Memory B cell (primary cell): Measurements from ENCODE around the gene ACTN4.

Experiments used
- ATAC-seq: fragments of 150-1000 bp; cut with Tn5 transposase; 2 replicates; pipeline ENCODE4 v1.10.0; 2021; ENCODE audit warnings: low read depth, mild to moderate bottlenecking, moderate library complexity
- DNase-seq, 2 donors: peaks; one replicate each; pipeline ENCODE4 v3.0.0; 2022; ENCODE audit warnings: low spot score in 2 of 2
- H3K27ac Mint-ChIP-seq: one replicate; pipeline ENCODE4 v1.8.0; 2022; ENCODE audit warnings: mild to moderate bottlenecking, moderate library complexity, mixed read lengths
- H3K27me3 Mint-ChIP-seq: one replicate; pipeline ENCODE4 v1.8.0; 2022; ENCODE audit warnings: mixed read lengths
- H3K36me3 Mint-ChIP-seq: one replicate; pipeline ENCODE4 v1.8.0; 2022; ENCODE audit warnings: mild to moderate bottlenecking, mixed read lengths
- H3K4me1 Mint-ChIP-seq: one replicate; pipeline ENCODE4 v1.8.0; 2022; ENCODE audit warnings: mixed read lengths
- H3K4me3 Mint-ChIP-seq: one replicate; pipeline ENCODE4 v1.8.0; 2022; ENCODE audit warnings: mild to moderate bottlenecking, moderate library complexity, mixed read lengths
- H3K9me3 Mint-ChIP-seq: one replicate; pipeline ENCODE4 v1.8.0; 2022; ENCODE audit warnings: mixed read lengths

The ACTN4 gene

GRCh38 chr19:38697197-38697596, 49.7 kb downstream of the ACTN4 start:
- H3K27ac Mint-ChIP-seq = no peak overlapping the region
- H3K4me3 Mint-ChIP-seq = no peak overlapping the region
- no peaks in the 10 kb centered on the region for H3K9me3 Mint-ChIP-seq
- ATAC-seq (no peak), DNase-seq (no peak)
- peaks cover 48% of the 10 kb centered on the region for H3K4me1 Mint-ChIP-seq
- H3K36me3 Mint-ChIP-seq = no peaks in the 10 kb centered on the region
- no peaks in the 10 kb centered on the region for H3K27me3 Mint-ChIP-seq

- DNase-seq (no peak), ATAC-seq (no peak)
- Mint-ChIP-seq H3K36me3 (no peaks in the 10 kb centered on the region), H3K4me1 (peaks cover 44% of the 10 kb centered on the region), H3K27me3 (no peaks in the 10 kb centered on the region), H3K4me3 (no peak overlapping the region), H3K27ac (no peak overlapping the region), H3K9me3 (no peaks in the 10 kb centered on the region)
Measured at GRCh38 chr19:38697641-38698071, 50.2 kb downstream of the ACTN4 start.

GRCh38 chr19:38698225-38699026, 51.0 kb downstream of the ACTN4 start:
- DNase-seq = no peak
- H3K4me3 Mint-ChIP-seq = no peak overlapping the region

GRCh38 chr19:38699027-38699346, 51.5 kb downstream of the ACTN4 start:
- Mint-ChIP-seq H3K27ac (peak overlapping the region; percentile 53), H3K4me3 (no peak overlapping the region), H3K27me3 (no peaks in the 10 kb centered on the region), H3K4me1 (peaks cover 32% of the 10 kb centered on the region), H3K36me3 (peaks cover under 1% of the 10 kb centered on the region), H3K9me3 (no peaks in the 10 kb centered on the region)
- DNase-seq (no peak), ATAC-seq (no peak)

More at GRCh38 chr19:38698225-38699026, 51.0 kb downstream of the ACTN4 start:
- Mint-ChIP-seq H3K27ac (peak overlapping the region; percentile 53), H3K4me1 (peaks cover 36% of the 10 kb centered on the region), H3K27me3 (no peaks in the 10 kb centered on the region), H3K9me3 (no peaks in the 10 kb centered on the region), H3K36me3 (no peaks in the 10 kb centered on the region)
- no peak for ATAC-seq

- peaks cover 25% of the 10 kb centered on the region for H3K4me1 Mint-ChIP-seq
- H3K27ac Mint-ChIP-seq = no peak overlapping the region
- ATAC-seq (no peak), DNase-seq (no peak)
- no peaks in the 10 kb centered on the region for H3K27me3 Mint-ChIP-seq
- H3K4me3 Mint-ChIP-seq = no peak overlapping the region
- peaks cover 4% of the 10 kb centered on the region for H3K36me3 Mint-ChIP-seq
- H3K9me3 Mint-ChIP-seq = no peaks in the 10 kb centered on the region
Measured at GRCh38 chr19:38699647-38700349, 52.3 kb downstream of the ACTN4 start.

GRCh38 chr19:38700350-38700901, 53.0 kb downstream of the ACTN4 start:
- Mint-ChIP-seq H3K27me3 (no peaks in the 10 kb centered on the region), H3K36me3 (peaks cover 4% of the 10 kb centered on the region), H3K9me3 (no peaks in the 10 kb centered on the region), H3K4me3 (no peak overlapping the region), H3K4me1 (peaks cover 18% of the 10 kb centered on the region), H3K27ac (no peak overlapping the region)
- DNase-seq (no peak), ATAC-seq (no peak)

GRCh38 chr19:38700902-38701454, 53.5 kb downstream of the ACTN4 start:
- peaks cover 14% of the 10 kb centered on the region for H3K4me1 Mint-ChIP-seq
- no peaks in the 10 kb centered on the region for H3K27me3 Mint-ChIP-seq
- no peaks in the 10 kb centered on the region for H3K9me3 Mint-ChIP-seq
- no peak for ATAC-seq
- DNase-seq = no peak
- H3K4me3 Mint-ChIP-seq = no peak overlapping the region
- peaks cover 5% of the 10 kb centered on the region for H3K36me3 Mint-ChIP-seq
- H3K27ac Mint-ChIP-seq = no peak overlapping the region

GRCh38 chr19:38701455-38702063, 54.1 kb downstream of the ACTN4 start:
- no peaks in the 10 kb centered on the region for H3K27me3 Mint-ChIP-seq
- no peak for DNase-seq

GRCh38 chr19:38702278-38702677, 54.8 kb downstream of the ACTN4 start:
- Mint-ChIP-seq H3K9me3 (no peaks in the 10 kb centered on the region), H3K27me3 (no peaks in the 10 kb centered on the region), H3K4me3 (no peak overlapping the region), H3K4me1 (peaks cover 6% of the 10 kb centered on the region), H3K36me3 (peaks cover 9% of the 10 kb centered on the region), H3K27ac (no peak overlapping the region)
- DNase-seq = no peak
- ATAC-seq = no peak

More at GRCh38 chr19:38701455-38702063, 54.1 kb downstream of the ACTN4 start:
- ATAC-seq = no peak
- H3K4me3 Mint-ChIP-seq = no peak overlapping the region
- H3K27ac Mint-ChIP-seq = no peak overlapping the region
- peaks cover 7% of the 10 kb centered on the region for H3K36me3 Mint-ChIP-seq
- H3K9me3 Mint-ChIP-seq = no peaks in the 10 kb centered on the region
- H3K4me1 Mint-ChIP-seq = peaks cover 9% of the 10 kb centered on the region

GRCh38 chr19:38703509-38703908, 56.1 kb downstream of the ACTN4 start:
- Mint-ChIP-seq H3K27me3 (no peaks in the 10 kb centered on the region), H3K27ac (no peak overlapping the region), H3K36me3 (peaks cover 14% of the 10 kb centered on the region)

GRCh38 chr19:38704488-38705026, 57.1 kb downstream of the ACTN4 start:
- H3K4me3 Mint-ChIP-seq = no peak overlapping the region
- no peaks in the 10 kb centered on the region for H3K4me1 Mint-ChIP-seq
- H3K27me3 Mint-ChIP-seq = no peaks in the 10 kb centered on the region
- H3K36me3 Mint-ChIP-seq = peaks cover 15% of the 10 kb centered on the region
- DNase-seq = no peak
- peak overlapping the region; percentile 45 for H3K27ac Mint-ChIP-seq
- ATAC-seq = no peak
- no peaks in the 10 kb centered on the region for H3K9me3 Mint-ChIP-seq

More at GRCh38 chr19:38703509-38703908, 56.1 kb downstream of the ACTN4 start:
- DNase-seq (no peak), ATAC-seq (no peak)
- Mint-ChIP-seq H3K9me3 (no peaks in the 10 kb centered on the region), H3K4me1 (no peaks in the 10 kb centered on the region), H3K4me3 (no peak overlapping the region)

GRCh38 chr19:38705197-38706019, 58.0 kb downstream of the ACTN4 start:
- H3K4me1 Mint-ChIP-seq = peaks cover 1% of the 10 kb centered on the region
- DNase-seq = no peak
- no peak overlapping the region for H3K27ac Mint-ChIP-seq
- H3K27me3 Mint-ChIP-seq = no peaks in the 10 kb centered on the region
- H3K4me3 Mint-ChIP-seq = no peak overlapping the region
- ATAC-seq = no peak
- no peaks in the 10 kb centered on the region for H3K9me3 Mint-ChIP-seq
- H3K36me3 Mint-ChIP-seq = peaks cover 17% of the 10 kb centered on the region
